GM20431 (cell line): ENCODE results near the gene TRAM1L1.

Experiments used
- in situ Hi-C: fragments of 300-500 bp; cut with MseI, MboI; formaldehyde crosslinking; loops from one replicate; pipeline ENCODE4 v1.15.0; 2020; ENCODE audit warnings: low sequenced_read_pairs; ENCODE audit not compliant: unreplicated experiment

TRAM1L1 gene

GRCh38 chr4:117084866-117085701 lies at the start of gene TRAM1L1:
TSS of gene TRAM1L1 (minus strand) at chr4:117085576. CDS start at chr4:117085393, 183 bp downstream.
- in situ Hi-C loops, result no loop called here

- in situ Hi-C loops, result no loop called here
Observed at GRCh38 chr4:117134386-117134785, 49.0 kb upstream of the TRAM1L1 start.

- in situ Hi-C loops, result no loop called here
Observed at GRCh38 chr4:117096886-117097285, 11.5 kb upstream of the TRAM1L1 start.

- in situ Hi-C loops, result no loop called here
Observed at GRCh38 chr4:117096462-117096861, 11.1 kb upstream of the TRAM1L1 start.

GRCh38 chr4:117093571-117093970 lies 8.2 kb upstream of the TRAM1L1 start:
- in situ Hi-C loops, result no loop called here

GRCh38 chr4:117077760-117078159 lies 7.6 kb downstream of the TRAM1L1 start:
- in situ Hi-C loops, result no loop called here

GRCh38 chr4:117068120-117068519 lies 17.3 kb downstream of the TRAM1L1 start:
- in situ Hi-C loops, result no loop called here

- in situ Hi-C loops, result no loop called here
Observed at GRCh38 chr4:117063961-117064696, 21.2 kb downstream of the TRAM1L1 start.

GRCh38 chr4:117042962-117043361 lies 42.4 kb downstream of the TRAM1L1 start:
- in situ Hi-C loops, result no loop called here
